TTC549 (cell line): Measurements from ENCODE around the gene SRRM5.
"Not testable (repeated sequence)": the region's sequence is repeated elsewhere in the genome, so short reads cannot be mapped to it uniquely, and the experiment has no call there.

Experiments used
- FAIRE-seq: peaks from 2 replicates; lab custom pipeline; 2012; peaks lifted over from hg19 to GRCh38; lab: Jason Lieb, UNC

SRRM5 gene

DNA sequence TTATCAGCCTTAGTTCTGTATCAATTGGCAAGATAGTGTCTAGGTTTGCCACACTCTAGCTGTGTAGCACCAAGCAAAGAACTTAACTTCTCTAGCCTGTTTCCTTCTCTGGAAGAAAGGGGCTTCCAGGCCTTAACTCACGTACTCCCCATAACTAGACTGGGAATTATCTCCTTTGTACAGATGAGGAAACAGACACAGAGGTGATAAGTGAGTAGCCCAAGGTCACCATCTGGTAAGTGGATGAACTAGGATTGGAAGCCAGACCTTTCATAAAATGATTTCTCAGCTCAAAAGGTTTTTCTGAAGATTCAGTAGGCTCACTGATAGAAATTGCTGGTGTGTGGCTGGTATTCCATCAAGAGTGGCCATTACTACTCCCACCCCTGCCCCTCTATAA, 4.4 kb downstream of the SRRM5 start:
- FAIRE-seq: no peak

DNA sequence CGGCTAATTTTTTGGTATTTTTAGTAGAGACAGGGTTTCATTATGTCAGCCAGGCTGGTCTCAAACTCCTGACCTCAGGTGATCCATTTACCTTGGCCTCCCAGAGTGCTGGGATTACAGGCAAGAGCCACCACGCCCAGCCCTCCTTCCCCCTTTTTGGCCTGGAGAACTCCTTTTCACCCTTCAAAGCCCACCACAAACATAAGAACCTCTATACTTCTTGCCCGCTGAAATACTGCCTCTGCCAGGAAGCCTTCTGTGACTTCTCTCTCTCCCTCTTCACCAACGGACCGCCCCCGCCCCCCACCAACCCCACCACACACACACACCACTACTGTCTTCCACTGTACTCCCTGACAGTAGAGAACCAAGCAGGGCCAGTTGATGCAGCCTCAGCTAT, 5.1 kb downstream of the SRRM5 start:
- no peak for FAIRE-seq

DNA sequence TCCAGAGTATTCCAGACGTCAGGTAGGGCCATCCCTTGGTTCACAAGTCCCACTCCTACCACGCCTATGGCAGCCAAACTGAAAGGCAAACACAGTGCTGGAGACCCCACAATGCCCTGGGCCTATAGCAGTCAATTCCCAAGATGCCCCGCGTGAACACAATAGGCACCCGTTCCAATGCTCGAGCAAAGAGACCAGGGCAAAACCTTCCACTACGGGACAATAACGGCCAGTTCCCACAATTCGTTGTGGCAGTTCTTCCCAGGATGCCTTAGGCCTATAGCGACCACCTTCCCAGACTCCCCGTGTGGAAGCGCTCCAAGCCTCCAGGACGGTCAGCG, 7.0 kb downstream of the SRRM5 start:
- no peak for FAIRE-seq

DNA sequence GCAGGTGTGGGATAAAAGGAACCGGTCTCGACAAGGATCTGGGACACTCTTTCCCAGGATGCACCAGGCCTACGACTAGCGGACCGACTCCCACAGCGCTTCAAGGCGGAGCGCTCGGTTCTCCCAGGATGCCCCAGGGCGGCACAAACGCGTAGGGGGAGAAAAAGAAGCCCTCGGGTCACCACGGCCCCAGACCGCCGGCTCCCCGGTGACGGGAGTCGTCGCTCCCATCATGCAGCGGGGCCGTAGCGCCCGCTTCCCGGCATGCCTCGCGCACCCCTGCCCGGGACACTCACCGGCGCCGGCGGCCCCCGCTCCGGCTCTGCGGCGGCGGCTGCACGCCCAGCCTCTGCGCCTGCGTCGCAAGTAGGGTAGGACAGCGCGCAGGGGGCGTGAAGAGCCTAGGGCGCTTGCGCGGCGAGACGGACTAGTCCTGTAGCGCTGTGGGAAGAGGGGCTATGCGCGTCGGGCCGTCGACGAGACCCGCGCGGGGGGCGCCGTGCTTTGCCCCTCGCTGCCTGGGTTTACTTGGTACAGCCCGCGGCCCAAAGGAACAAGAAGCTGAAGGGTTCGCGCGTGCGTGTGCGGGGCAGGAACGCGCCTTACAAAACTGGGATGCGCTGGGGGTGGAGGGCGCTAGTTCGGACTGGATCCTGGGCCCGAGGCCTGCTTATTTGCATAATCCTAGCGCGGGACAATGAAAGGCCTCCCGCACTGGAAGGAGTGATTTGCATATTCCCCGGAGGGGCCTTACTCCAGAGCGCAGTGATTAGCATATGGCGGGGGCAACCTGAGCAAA, 7.6 kb downstream of the SRRM5 start, which contains the start of gene ZNF428:
Gene ZNF428 (minus strand): TSS at position 368 of the 799 bp plus-strand sequence. CDS start 5,325 bp downstream, outside the sequence.
- no peak for FAIRE-seq

DNA sequence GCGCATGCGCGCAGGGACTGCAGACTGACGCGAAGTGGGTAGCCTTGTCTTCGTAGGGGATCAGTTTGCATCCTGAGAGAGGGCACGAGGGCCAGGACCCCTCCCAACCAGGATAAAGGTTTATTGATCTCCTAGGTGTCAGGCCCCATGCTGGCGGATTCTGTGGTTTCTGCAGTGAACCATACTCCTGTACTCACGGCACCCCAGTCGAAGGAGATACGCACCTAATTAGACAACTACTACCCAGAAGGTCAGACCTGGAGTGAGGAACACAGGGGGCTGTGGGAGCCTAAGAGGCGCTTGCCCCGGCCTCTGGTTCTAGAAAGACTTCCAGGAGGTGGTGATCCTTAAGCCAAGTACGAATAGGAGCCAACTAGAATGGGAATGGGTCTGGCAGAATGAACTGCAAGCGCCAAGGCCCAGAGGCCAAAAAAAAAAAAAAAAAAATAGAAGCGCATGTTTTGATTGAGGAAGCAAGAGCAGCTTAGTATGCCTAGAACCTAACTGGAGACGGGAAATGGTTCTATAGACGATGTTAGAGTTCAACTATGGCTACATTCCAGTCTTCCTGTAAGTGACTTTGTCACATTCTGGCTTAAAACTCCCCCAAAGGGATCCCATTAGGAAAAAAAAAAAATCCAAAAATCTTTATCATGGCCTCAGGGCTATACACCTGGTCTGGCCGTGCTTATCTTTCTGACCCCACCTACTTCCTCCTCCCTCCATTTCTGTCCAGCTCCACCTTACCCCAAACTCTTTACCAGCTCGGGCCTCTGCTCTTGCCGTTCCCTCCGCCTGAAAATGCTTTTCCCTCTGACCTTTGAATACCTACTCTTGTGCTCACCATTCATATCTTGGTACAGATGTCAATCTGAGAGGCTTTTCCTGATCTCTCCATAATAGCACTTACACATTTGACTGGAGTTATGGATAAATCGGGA, 8.4 kb downstream of the SRRM5 start:
- no peak for FAIRE-seq

DNA sequence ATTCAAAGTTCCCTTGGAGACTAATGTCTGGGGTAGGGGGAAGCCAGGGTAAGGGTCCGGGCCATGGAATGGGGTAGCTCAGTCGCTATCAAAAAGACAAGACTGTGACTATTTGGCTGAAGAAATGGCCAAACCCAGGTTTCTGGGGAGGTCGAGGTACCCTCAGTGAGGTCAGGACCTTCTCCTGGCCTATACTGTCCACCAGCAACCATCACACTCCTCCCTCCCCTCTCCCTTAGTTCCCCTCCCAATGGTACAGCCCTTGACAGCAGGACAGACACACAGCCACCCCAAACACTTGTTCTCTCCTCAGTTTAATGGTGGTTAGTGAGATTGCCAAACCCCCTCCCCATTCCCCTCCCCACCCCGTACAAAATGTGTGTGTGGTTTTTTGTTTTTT, 10.2 kb downstream of the SRRM5 start:
- FAIRE-seq: no peak

DNA sequence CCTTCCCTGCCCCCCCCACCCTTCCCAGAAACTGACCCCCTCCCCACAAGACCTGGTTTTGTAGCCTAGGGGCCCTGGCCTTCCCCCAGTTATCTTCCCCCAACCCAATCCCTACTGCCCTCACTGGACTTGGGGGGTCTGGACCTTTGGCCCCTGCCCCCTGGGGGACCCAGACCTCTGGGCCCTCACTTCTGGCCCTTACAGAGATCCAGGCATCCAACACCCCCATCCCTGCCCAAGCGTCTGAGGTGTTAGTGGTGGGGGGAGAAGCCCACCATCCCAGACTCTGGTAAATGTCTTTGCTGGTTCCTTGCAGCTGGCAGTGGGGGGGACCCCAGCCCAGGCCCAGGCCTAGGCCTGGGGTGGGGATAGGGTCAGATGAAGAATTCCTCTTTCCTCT, 11.1 kb downstream of the SRRM5 start:
- no peak for FAIRE-seq

- no peak for FAIRE-seq
Observed at GRCh38 chr19:43623889-43624670, 12.2 kb downstream of the SRRM5 start.

GRCh38 chr19:43624933-43625332, 13.0 kb downstream of the SRRM5 start:
- FAIRE-seq: no peak

DNA sequence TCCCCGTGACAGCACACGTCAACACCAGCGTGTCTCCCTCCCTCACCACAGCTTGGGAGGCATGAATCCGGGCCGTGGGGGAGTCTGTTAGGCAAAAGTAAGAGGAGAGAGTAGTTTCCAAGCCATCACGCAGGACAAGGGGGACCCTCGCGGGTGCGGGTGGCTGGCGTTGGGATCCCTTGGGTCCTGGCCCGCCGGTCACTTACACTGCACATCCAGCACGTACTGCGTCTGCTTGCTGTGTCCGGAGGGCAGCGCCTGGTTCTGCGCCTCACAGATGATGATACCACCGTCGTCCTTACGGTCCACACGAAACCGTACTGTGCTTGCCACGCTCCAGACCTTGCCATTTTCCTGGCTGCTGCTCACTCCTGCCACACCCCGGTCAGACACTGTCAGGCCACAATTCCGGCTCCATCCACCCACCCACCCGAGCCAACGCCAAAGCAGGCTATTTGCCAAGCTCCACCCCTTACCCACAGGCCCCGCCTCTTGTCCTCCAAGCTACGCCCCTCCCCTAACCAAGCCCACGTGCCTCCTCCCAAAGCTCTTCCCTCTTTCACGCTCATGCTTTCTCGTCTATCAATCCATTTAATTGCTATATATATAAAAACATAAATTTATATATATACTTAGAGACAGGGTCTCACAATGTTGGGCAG, 14.2 kb downstream of the SRRM5 start:
- FAIRE-seq: no peak

DNA sequence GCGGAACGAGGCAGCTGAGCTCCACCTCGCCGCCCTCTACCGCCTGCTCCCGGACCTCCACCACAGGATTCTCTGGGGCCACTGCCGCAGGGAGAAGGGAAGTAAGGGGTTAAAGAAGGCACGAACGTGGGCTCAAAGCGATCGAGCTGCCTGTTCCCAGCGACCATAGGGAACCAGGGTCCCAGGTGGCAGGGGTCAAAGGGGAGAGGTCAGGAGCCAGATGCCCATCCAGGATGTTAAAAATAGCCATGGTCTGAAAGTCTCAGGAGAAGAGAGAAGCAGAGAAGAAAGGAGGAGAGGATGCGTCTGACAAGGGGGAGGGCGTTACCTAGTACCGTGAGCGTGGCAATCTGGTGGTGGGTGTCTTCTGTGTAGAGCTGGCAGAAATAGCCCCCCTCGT, 14.9 kb downstream of the SRRM5 start:
- FAIRE-seq: no peak

- no peak for FAIRE-seq
Observed at GRCh38 chr19:43628646-43629326, 16.9 kb downstream of the SRRM5 start.

DNA sequence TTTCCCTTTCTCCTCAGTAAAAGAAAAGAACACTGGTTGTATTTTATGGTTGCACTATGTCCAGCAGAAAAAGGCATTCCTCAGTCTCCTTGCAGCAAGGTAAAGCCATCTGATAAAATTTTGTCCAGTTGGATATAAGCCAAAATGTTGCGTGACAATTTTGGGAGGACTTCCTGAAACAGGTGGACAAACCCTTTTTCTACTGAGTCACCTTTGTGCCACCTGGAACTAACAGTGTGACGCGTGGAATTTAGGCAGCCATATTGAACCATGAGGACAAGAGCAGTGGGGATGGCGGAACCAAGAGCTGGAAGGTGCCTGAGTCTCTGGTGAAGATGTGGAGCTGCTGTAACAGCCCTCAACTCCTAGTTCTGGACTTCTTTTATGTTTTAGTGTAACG, 19.6 kb downstream of the SRRM5 start:
- no peak for FAIRE-seq

- FAIRE-seq: no peak
Observed at GRCh38 chr19:43633520-43633919, 21.6 kb downstream of the SRRM5 start.

- no peak for FAIRE-seq
Observed at GRCh38 chr19:43634068-43634467, 22.2 kb downstream of the SRRM5 start.

GRCh38 chr19:43634506-43634871, 22.6 kb downstream of the SRRM5 start:
- no peak for FAIRE-seq

DNA sequence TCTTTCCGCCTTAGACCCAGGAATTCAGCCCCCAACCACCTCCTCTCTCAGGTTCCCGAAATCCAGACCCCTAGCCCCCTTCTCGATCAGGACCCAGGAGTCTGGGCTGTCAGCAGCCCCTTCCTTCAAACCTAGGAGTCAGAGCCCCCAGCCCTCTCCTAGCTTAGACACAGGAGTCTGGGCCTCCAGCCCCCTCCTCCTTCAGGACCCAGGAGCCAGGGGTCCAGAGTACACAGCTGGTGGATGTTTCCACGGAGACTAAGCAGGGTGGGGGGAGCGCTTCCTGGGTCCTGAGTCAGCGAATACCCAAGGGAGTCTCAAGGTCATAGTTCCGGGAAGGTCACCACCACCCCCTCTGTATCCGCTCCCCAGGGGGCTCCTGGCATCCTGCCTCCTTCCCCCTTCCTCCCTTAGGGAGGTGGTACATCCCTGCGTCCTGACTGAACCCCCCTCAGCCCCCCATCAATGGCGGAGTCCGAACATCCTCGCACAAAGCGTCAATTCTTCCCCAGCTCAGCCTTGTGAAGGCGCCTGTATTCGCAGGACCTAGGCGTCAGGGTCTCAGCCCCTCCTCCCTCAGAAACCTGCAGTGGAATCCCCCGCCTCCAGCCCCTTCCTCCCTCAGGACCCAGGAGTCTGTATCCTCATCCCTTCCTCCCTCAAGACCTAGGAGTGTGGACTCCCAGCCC, 23.1 kb downstream of the SRRM5 start:
- no peak for FAIRE-seq

DNA sequence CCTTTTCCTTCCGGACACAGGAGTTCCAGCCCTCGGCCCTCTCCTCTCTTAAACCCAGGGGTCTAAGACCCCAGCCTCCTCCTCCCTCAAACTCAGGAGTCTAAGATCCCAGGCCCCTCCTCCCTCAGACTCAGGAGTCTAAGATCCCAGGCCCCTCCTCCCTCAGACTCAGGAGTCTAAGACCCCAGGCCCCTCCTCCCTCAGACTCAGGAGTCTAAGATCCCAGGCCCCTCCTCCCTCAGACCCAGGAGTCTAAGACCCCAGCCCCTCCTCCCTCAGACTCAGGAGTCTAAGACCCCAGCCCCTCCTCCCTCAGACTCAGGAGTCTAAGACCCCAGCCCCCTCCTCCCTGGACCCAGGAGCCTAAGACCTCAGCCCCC, 23.7 kb downstream of the SRRM5 start:
- not testable (repeated sequence) for FAIRE-seq

- no peak for FAIRE-seq
Observed at GRCh38 chr19:43636121-43636683, 24.3 kb downstream of the SRRM5 start.

DNA sequence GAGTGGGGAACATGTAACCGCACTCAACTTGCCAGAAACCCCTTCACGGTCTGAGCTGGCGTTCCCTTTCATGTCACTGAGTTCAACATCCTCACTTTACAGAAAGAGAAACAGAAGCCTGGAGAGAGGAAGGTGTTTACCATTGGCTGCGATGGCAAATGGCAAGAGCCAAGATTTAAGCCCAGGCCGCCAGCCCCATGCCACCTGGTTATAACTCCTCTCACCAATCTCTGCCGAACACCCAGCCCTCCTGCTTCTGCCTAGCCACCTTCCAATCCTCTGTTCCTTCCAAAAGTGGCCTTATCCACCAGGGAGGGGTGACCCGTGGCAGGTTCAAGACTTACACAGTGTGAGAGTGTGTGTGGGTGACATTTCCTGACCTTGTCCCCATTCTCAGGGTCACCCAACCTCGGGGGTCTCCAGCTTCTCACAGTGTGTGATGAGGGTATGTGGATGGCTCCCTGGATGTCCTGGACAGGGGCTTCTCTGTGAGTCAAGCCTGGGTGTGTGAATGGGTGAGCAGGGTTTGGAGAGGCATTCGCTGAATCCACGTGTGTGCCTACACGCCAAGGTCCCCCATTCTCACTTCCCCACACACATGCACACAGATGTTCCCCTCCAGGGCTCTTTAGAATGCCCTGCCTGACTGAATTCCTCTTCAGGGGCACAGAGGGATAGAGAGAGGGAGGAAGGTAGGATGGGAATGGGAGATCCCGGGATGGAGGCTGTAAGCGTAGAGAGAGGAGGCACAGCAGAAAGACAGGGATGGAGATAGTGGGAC, 26.5 kb downstream of the SRRM5 start:
- no peak for FAIRE-seq
